HG03575 (cell line): ENCODE results near the gene PCK2.
"Not testable (repeated sequence)": the region's sequence is repeated elsewhere in the genome, so short reads cannot be mapped to it uniquely, and the experiment has no call there.

Experiments
- ATAC-seq: cut with Tn5 transposase; IDR thresholded peaks from one replicate; pipeline ENCODE4 v1.9.1; 2021; ENCODE audit not compliant: unreplicated experiment, insufficient number of reproducible peaks, low FRiP score; ENCODE audit errors: extremely low read depth

The PCK2 gene

DNA sequence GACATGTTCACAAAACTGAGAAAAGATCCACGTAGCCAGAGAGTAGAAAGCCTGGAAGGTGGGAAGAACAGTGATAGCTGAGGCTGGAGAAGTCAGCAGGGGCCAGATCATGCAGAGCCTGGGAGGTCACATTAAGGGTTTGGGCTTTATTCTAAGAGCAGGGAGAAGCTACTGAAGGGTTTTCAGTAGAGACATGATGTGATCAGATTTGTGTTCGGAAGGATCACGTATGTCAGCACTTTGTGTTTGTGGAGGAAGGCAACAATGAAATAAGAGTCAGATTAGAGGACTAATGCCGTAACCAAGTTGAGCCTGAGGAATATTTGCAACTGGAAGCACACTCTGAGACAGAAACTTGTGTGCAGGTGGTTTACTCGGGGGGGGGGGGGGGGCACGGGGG lies 4.2 kb upstream of the PCK2 start:
- no peak for ATAC-seq

DNA sequence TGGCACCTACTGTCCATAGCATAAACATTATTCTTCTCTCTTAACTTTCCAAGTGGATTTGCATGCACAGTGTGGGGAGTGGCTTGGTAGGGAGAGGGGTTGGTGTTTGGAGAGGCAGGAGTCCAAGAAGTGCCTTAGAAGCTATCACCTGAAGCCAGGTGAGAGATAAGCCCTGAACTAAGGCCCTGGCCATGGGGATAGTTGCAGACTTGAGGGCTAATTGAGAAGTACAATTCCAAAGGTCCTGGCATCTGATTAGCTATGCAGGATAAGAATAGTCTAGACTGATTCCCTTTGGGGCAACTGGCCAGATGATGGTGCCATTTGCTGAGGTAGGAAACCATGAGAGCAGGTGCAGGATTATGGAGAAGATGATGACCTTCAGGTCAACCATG lies 2.0 kb upstream of the PCK2 start:
- ATAC-seq: no peak

DNA sequence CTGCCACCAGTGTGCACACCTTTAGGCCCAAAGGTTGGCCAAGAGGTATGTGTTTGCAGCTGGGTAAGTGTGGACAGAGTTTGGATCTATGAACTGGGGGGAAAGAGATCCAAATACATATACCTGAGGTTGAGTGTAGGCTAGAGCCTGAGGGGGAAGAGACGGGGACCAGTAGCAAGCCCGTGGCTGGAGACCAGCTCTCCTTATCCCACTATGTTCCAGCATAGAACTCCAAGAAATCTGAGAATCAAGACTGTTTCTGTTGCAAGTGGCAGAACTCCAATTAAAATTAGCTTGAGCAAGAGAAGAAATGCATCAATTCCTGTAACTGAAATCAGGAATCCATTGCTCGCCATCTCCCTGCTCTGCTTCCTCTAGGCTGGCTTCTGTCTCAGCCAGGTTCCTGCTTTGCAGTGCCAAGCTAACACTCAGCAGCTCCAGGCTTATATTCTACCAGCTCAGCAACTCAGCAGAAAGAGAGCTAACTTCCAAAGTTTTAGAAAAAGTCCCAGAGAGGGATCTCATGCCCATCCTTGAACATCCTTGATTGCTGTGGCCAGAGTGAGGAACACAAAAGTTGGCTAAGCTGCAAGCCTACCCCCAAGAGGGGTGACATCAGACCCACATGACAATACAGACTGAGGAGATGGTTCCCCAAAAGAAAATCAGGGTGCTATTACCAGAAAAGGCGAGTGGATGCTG lies 1.5 kb upstream of the PCK2 start:
- no peak for ATAC-seq

DNA sequence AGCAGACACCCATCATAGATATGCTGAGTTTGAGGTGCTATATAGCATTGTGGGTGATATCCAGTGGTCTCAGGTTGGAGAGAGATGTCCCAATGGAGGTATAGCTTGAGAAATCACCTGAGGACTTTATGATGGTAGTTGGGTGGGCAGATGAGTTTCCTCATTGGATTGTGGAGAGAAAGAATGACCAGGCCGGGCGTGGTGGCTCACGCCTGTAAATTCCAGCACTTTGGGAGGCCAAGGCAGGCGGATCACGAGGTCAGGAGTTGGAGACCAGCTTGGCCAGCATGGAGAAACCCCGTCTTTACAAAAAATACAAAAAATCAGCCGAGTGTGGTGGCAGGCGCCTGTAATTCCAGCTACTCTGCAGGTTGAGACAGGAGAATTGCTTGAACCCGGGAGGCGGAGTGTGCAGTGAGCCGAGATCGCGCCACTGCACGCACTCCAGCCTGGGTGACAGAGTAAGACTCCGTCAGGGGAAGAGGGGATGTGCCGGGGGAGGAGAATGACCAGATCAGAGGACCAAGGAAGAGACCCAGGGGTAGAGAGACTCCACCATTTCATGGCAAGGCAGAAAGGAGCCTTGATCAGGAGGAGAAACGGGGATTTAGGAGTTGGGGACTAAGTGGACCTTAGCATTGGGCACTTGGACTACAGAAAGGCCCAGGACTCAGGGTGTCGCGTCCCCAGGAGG lies 757 bp upstream of the PCK2 start:
- no peak for ATAC-seq

DNA sequence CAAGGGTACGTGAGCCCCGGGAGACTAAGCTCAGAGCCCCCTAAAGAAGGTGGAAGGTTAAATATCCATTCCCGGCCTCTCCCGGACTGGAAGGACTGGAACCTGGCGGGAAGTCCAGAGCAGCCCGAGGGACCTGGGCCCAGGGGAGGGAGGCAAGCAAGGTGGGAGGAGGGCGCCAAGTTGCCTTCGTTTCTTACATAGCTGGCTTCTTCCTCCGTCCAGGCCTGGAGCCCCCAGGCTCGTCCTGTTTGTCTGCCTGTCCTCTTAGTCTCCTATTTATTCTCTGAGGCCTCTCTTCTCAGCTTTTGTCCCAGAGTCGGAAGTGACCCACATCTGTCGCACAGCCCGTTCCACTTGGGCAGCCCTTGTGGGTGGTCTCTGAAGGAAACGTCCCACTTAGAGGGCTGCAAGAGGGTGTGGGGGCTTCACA lies 745 bp downstream of the PCK2 start:
- ATAC-seq: no peak

DNA sequence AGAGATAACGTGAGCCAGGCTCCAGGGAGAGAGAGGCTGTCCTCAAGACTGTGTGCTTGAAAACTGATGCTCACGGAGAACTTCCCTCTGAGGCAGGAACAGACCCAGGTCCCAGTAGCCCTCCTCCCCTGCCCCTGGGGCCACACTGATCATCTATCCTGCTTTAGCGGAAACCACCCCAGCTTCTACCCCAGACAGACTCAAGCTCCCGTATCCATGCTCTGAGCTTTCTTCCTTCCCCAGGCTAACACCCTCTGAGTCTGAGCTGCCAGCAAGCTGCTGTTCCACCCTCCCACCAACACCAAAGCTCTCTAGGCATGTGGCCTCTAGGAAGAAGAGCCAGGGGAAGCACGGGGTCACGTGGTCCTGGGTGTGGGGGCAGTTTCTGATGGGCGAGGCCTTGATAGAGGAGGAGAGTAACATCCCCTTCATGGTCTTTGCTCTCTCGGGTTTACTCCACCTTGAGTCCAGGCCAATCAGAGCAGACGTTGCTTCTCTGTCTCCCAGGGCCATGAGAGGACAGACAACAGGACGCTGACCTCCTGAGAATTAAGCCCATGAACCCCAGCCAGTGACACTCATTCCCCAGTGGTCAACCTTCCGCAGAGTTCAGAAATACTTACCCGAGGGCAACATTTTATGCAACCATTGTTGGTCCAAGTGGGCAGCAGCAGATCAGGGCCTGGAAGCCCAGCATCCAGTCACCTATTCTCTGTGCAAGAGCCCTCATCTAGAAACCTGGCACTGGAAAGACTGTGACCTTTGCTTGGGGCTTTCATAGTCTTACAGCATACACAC lies 1.4 kb downstream of the PCK2 start:
- ATAC-seq: no peak

DNA sequence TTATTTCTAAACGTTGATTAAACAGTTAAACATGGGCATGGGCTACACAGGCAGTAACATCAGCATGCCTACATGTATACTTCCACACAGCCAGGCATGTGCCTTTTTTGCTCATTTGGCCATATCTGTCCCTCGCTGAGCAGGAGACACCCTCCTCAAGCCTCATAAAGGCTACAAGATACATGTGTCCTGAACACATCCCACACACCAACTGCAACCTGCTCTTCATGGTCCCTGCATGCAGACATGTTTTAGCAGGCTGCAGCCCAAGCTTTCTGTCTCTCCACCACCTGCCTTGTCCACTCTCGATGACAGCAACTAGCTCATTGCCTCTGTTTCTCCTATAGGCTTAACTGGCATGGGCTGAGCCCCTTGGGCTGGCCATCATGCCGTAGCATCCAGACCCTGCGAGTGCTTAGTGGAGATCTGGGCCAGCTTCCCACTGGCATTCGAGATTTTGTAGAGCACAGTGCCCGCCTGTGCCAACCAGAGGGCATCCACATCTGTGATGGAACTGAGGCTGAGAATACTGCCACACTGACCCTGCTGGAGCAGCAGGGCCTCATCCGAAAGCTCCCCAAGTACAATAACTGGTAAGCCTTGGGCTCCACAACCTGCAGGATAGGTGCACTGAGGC lies 2.6 kb downstream of the PCK2 start:
- no peak for ATAC-seq

DNA sequence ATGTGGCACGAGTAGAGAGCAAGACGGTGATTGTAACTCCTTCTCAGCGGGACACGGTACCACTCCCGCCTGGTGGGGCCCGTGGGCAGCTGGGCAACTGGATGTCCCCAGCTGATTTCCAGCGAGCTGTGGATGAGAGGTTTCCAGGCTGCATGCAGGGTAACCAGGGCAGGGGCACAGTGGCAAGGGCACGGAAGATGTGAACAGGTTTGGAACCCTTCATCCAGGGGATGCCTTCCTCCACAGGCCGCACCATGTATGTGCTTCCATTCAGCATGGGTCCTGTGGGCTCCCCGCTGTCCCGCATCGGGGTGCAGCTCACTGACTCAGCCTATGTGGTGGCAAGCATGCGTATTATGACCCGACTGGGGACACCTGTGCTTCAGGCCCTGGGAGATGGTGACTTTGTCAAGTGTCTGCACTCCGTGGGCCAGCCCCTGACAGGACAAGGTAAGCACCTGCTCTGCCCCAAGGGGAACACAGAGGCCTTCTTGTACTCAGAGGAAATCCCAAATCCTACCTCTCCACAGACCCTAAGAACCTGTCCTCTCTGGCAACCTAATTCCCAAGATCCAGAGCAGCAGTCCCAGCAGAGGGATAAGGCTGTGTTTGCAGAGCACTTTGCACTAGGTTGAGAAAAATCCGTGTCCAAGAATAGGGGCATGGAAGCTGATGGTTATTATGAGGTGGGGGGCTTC lies 4.3 kb downstream of the PCK2 start:
- ATAC-seq: no peak

DNA sequence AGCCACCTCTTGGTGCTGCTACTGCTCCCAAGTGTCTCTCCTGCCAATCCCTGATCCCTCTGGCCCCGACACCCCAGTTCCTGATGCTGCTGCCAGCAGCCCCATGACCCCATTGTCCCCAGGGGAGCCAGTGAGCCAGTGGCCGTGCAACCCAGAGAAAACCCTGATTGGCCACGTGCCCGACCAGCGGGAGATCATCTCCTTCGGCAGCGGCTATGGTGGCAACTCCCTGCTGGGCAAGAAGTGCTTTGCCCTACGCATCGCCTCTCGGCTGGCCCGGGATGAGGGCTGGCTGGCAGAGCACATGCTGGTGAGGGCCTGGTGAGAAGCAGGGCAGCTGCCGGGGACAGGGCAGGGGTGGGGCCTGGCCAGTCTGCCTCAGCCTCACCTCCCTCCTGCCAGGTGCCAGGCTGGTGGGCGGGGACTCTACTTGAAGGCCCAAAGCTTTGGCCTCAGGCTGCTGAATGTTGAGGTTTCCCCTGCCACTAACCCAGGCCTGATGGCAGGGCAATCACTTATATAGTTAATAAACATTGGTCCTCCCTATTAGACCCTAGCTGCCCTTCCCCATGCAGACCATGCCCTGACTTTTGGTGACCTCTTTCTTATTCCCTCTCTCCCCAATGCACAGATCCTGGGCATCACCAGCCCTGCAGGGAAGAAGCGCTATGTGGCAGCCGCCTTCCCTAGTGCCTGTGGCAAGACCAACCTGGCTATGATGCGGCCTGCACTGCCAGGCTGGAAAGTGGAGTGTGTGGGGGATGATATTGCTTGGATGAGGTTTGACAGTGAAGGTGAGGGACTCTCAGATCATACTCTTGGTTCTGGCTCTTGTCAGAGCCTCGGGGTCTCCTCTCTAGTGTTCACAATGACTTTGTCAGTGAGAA lies 5.1 kb downstream of the PCK2 start:
- ATAC-seq: no peak

DNA sequence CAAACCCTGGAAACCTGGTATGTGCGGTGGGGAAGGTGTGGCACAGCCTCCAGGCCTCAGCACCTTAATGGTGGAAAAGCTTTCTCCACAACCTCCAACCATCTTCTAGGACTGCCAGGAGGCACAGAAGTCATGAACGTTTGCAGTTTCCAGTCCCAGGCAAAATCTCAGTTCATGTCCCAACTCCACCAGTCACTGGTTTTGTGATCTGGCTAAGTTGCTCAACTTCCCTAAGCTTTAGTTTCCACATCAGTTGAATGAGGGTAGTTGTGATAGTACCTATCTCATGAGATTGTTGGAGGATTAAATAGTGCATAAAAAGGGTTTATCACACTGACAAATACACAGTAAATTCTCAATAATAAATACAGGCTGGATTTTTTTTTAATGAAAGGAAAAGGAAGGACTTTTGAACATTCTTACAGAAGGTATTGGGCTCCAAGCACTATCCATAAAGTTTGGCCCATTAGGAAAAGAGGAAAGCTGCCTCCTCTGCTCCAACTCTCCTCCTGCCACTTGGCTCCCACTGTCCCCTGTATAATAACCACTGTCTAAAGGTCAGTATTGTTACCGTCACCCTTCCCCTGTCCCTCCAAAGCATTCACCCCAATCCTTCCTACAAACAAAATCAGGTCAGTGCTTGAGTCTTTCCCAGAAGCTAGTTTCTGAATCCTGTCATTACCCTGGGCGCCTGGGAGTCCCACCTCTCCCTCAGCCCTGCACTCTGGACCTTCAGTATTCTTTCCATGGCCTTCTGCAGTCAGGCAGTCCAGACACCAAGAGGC lies 6.3 kb downstream of the PCK2 start:
- no peak for ATAC-seq

DNA sequence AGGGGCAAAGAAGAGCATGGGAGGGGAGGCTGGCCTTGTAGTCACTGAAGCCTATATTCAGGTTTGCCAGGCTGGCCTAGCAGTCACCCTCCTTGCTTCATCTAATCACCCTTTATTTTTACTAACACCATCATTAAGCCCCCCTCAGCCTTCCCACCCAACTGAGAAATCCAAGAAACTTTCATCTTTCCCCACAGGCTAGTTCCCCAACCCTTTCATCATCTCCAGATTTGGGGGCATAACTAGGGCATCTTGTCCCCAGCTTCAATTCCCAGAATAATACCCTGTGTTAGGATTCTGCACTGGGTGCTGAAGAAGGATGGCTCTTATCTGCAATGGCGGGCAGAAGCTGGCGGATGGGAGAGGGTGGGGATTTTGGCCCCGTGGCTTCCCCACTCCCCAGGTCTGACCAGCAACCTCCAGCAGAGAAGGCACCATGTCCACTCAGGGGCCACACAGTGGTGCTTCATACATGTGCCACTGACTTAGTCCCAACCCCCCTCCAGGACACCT lies 6.9 kb downstream of the PCK2 start:
- no peak for ATAC-seq

DNA sequence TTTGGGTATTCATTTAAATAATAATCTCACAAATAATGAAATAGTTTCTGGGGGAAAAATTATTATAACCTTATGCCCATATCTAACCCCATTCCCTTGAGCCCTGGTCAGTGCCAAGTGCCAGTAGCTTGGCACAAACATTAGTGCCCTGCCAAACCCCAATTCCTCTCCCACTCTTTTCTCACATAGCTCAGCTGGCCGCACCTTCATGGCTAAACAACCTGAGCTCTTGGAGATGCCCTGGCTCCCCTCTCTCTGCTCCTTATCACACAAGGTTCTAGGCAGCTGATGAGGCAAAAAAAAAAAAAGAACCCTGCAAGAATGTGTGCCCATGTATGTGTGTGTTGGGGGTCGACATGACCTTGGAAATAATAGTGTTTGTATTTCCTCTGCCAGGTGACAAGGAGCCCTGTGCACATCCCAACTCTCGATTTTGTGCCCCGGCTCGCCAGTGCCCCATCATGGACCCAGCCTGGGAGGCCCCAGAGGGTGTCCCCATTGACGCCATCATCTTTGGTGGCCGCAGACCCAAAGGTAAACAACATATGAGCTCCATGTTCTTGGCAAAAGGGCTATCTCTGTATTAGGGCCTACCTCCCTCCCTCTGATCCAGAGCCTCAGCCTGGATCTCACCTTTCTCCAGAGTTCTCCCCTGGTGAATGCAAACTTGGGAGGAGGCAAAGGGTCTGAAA lies 8.4 kb downstream of the PCK2 start:
- ATAC-seq: no peak

DNA sequence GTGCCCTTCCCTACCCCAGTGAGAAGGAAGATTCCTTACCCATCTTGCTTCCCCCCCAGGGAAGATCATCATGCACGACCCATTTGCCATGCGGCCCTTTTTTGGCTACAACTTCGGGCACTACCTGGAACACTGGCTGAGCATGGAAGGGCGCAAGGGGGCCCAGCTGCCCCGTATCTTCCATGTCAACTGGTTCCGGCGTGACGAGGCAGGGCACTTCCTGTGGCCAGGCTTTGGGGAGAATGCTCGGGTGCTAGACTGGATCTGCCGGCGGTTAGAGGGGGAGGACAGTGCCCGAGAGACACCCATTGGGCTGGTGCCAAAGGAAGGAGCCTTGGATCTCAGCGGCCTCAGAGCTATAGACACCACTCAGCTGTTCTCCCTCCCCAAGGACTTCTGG lies 9.3 kb downstream of the PCK2 start:
- no peak for ATAC-seq

DNA sequence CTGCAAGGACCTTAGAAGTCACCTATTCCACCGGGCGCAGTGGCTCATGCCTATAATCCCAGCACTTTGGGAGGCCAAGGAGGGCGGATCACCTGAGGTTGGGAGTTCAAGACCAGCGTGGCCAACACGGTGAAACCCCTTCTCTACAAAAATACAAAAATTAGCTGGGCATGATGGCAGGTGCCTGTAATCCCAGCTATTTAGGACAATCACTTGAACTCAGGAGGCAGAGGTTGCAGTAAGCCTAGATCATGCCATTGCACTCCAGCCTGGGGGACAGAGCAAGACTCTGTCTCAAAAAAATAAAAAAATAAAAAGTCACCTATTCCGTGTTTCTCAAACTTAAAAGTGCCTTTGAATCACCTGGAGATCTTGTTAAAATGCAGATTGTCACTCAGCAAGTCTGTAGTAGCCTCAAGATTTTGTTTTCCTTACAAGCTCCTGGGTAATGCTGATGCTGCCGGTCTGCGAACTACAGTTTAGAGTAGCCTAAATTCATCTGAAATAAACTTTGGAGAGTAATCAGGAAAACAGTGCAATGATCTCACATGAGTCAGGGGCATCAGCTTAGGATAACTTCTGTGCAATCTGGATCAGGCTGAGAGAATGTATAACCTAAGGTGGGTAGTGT lies 11.6 kb downstream of the PCK2 start:
- ATAC-seq: not testable (repeated sequence)

DNA sequence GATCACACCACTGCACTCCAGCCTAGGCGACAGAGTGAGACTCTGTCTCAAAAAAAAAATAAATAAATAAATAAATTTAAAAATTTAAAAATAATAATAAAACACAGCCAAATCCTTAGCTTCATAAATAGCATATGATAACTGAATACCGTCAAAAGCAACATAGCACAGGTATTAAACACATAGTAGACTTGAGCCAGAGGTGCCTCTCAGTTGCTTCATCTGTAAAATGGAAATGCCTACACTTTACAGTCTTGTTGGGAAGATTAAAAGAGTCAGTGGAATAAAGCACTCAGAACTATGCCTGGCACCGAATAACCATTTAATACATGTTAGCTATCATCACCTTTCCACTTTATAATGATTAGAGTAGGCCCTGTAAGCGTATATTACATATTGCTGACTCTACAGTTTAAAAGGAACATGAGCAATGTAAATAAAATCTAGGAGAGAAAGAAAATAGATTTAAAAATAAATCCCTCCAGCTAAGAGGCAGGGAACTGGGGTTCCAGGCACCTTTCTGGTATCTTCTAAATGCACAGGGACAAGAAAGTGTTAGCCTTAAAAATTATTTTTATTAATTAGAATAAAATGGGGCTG lies 12.7 kb downstream of the PCK2 start:
- ATAC-seq: no peak

DNA sequence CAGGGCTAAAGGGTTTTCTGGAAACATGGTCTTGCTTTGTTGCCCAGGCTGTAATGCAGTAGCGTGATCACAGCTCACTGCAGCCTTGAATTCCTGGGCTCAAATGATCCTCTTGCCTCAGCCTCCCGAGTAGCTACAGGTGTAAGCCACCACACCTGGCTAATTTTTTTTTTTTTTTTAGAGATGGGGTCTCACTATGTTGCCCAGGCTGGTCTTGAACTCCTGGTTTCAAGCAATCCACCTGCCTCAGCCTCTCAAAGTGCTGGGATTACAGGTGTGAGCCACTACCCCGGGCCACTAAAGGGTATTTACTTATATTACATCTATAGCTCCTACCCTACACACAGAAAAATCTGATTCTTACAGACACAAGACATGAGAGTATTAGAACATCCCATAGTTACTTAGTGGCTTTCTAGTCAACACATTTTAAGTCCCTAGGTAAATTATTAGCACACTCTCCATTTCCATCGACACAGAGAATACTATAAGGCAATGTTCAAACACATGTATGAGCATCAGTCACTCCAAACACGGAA lies 14.3 kb downstream of the PCK2 start:
- ATAC-seq: no peak
